H54 (cell line): ENCODE measurements around the gene ZNFX1.
"Not testable (repeated sequence)": the region's sequence is repeated elsewhere in the genome, so short reads cannot be mapped to it uniquely, and the experiment has no call there.

ENCODE experiments used
- DNase-seq: peaks from one replicate; pipeline ENCODE4 v3.0.0; 2011; ENCODE audit warnings: low spot score, mixed read lengths; ENCODE audit not compliant: insufficient read length
- FAIRE-seq: peaks from 3 replicates; lab custom pipeline; 2011; peaks lifted over from hg19 to GRCh38; lab: Jason Lieb, UNC
- POLR2A ChIP-seq: IDR thresholded peaks from 2 replicates; pipeline ENCODE4 v1.6.1; 2011; ENCODE audit warnings: low read depth, mild to moderate bottlenecking, low read length

The ZNFX1 gene

GRCh38 chr20:49278036-49278817, at the start of gene ZNFX1:
Gene ZNFX1 (minus strand): TSS chr20:49278057. CDS start chr20:49275839, 2,218 bp downstream.
- peak; percentile 100 for TF ChIP-seq POLR2A
- DNase-seq (peak; percentile 88), FAIRE-seq (no peak)

- FAIRE-seq: no peak
- no peak for DNase-seq
- no peak for TF ChIP-seq POLR2A
Measured at GRCh38 chr20:49326026-49326425, 48.2 kb upstream of the ZNFX1 start.

GRCh38 chr20:49324306-49324705, 46.4 kb upstream of the ZNFX1 start:
- no peak for DNase-seq
- no peak for FAIRE-seq
- no peak for TF ChIP-seq POLR2A

- FAIRE-seq: peak; percentile 36
- peak; percentile 56 for DNase-seq
- TF ChIP-seq POLR2A: no peak
Measured at GRCh38 chr20:49323622-49324238, 45.9 kb upstream of the ZNFX1 start.

GRCh38 chr20:49320460-49320859, 42.6 kb upstream of the ZNFX1 start:
- FAIRE-seq: no peak

GRCh38 chr20:49319208-49319809, 41.5 kb upstream of the ZNFX1 start:
- FAIRE-seq: no peak
- TF ChIP-seq POLR2A: no peak

More at GRCh38 chr20:49320460-49320859, 42.6 kb upstream of the ZNFX1 start:
- DNase-seq: peak; percentile 59
- no peak for TF ChIP-seq POLR2A

GRCh38 chr20:49318430-49319207, 40.8 kb upstream of the ZNFX1 start:
- no peak for FAIRE-seq
- TF ChIP-seq POLR2A: no peak
- no peak for DNase-seq

More at GRCh38 chr20:49319208-49319809, 41.5 kb upstream of the ZNFX1 start:
- DNase-seq: no peak

- DNase-seq: no peak
- TF ChIP-seq POLR2A: no peak
- FAIRE-seq: no peak
Measured at GRCh38 chr20:49318091-49318429, 40.2 kb upstream of the ZNFX1 start.

GRCh38 chr20:49316704-49317103, 38.8 kb upstream of the ZNFX1 start:
- TF ChIP-seq POLR2A: no peak
- DNase-seq (no peak), FAIRE-seq (no peak)

- FAIRE-seq: no peak
- DNase-seq: no peak
- TF ChIP-seq POLR2A: no peak
Measured at GRCh38 chr20:49315580-49315979, 37.7 kb upstream of the ZNFX1 start.

GRCh38 chr20:49314052-49314451, 36.2 kb upstream of the ZNFX1 start:
- not testable (repeated sequence) for FAIRE-seq, DNase-seq

GRCh38 chr20:49313283-49313682, 35.4 kb upstream of the ZNFX1 start:
- FAIRE-seq: no peak

GRCh38 chr20:49312661-49313060, 34.8 kb upstream of the ZNFX1 start:
- FAIRE-seq (no peak), DNase-seq (no peak)
- no peak for TF ChIP-seq POLR2A

More at GRCh38 chr20:49313283-49313682, 35.4 kb upstream of the ZNFX1 start:
- TF ChIP-seq POLR2A: no peak
- DNase-seq: no peak

GRCh38 chr20:49310705-49311104, 32.8 kb upstream of the ZNFX1 start:
- FAIRE-seq (no peak), DNase-seq (no peak)
- TF ChIP-seq POLR2A: no peak
